NCI-H82 treated with DMSO at 0.1 percent for 48 hours (cell line): Measurements from ENCODE around the gene SMG1.

Source experiments
- DNase-seq: peaks from one replicate; lab custom pipeline; 2025; ENCODE audit not compliant: unreplicated experiment; lab: John Stamatoyannopoulos, UW

The SMG1 gene

GRCh38 chr16:18853694-18854093 lies 72.5 kb downstream of the SMG1 start:
- no peak for DNase-seq

GRCh38 chr16:18852647-18853046 lies 73.6 kb downstream of the SMG1 start:
- no peak for DNase-seq

GRCh38 chr16:18846416-18846815 lies 79.8 kb downstream of the SMG1 start:
- no peak for DNase-seq

- DNase-seq: no peak
Measured at GRCh38 chr16:18842565-18842964, 83.6 kb downstream of the SMG1 start.

- DNase-seq: no peak
Measured at GRCh38 chr16:18841833-18842525, 84.2 kb downstream of the SMG1 start.

GRCh38 chr16:18839555-18839954 lies 86.7 kb downstream of the SMG1 start:
- no peak for DNase-seq

- DNase-seq: no peak
Measured at GRCh38 chr16:18836702-18837101, 89.5 kb downstream of the SMG1 start.

GRCh38 chr16:18834864-18835263 lies 91.3 kb downstream of the SMG1 start:
- DNase-seq: no peak

GRCh38 chr16:18833707-18834505 lies 92.3 kb downstream of the SMG1 start:
- no peak for DNase-seq

GRCh38 chr16:18832613-18833012 lies 93.6 kb downstream of the SMG1 start:
- no peak for DNase-seq

GRCh38 chr16:18832006-18832405 lies 94.2 kb downstream of the SMG1 start:
- DNase-seq: no peak

GRCh38 chr16:18829251-18829650 lies 97.0 kb downstream of the SMG1 start:
- no peak for DNase-seq

- no peak for DNase-seq
Measured at GRCh38 chr16:18827890-18828289, 98.3 kb downstream of the SMG1 start.

GRCh38 chr16:18816286-18816685 lies 109.9 kb downstream of the SMG1 start:
- DNase-seq: no peak

GRCh38 chr16:18811925-18812324 lies 114.3 kb downstream of the SMG1 start:
- no peak for DNase-seq

- DNase-seq: no peak
Measured at GRCh38 chr16:18809165-18809564, 117.0 kb downstream of the SMG1 start.

- no peak for DNase-seq
Measured at GRCh38 chr16:18805257-18805773, 120.9 kb downstream of the SMG1 start.

- peak; percentile 22 for DNase-seq
Measured at GRCh38 chr16:18804540-18804939, 121.7 kb downstream of the SMG1 start.

GRCh38 chr16:18803569-18804462 lies 122.4 kb downstream of the SMG1 start:
- no peak for DNase-seq

- no peak for DNase-seq
Measured at GRCh38 chr16:18802767-18803343, 123.4 kb downstream of the SMG1 start.
